GM18868 (cell line): ENCODE data around the gene PDE7B.

Source experiments
- ATAC-seq: cut with Tn5 transposase; IDR thresholded peaks from one replicate; pipeline ENCODE4 v1.9.1; 2021; ENCODE audit warnings: mild to moderate bottlenecking, moderate library complexity; ENCODE audit not compliant: unreplicated experiment

The PDE7B gene

DNA sequence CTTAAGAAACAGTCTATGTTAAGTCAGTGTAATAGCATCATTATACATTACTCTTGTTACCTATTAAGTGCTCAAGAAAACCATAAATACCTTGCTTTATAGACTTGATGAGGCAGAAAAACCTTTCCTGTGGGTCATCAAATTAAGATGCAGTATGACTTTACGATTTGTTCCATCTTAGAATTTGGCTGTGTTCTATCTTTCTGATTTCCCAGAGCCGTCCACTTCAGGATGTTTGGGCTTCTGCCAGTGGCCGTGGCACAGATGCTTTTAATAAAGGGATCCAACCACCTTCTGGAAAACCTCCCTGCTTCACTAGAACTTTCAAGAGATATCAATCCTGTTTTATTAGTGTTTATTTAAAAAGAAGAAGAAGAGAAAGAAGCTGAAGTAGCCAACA lies 71.2 kb downstream of the PDE7B start:
- no peak for ATAC-seq

- ATAC-seq: no peak
These were observed 81.2 kb downstream of the PDE7B start for GRCh38 chr6:135932651-135933050.

DNA sequence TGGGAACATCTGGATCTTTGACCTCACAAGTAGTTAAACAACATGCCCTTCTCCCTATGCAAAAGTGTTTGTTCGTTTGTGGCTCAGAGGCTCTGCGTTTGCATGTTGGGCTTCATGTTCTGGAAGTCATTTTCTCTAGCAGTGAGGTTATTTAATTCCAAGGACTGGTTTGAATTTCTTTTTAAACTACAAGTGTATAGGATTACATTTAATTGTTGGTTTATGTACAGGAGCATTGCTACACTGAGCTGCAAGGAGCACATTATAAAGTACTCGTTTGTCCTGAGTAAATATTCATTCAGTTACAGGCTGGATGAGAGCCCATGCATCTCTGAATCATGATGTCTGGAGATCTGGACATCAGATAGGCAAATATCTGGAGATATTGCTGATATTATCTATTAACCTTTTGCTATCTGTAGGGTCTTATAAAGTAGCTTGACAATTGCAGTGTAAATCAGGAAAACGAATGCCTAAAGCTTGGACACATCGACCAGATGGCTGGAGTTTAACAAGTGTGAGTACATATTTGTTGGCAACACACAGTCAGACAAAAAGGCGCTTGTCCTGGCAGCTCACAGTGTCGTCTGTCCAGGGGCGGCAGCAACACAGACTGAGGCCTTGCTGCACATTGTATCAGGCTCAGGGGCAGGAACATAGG lies 84.6 kb downstream of the PDE7B start:
- no peak for ATAC-seq

GRCh38 chr6:135936606-135937005 lies 85.1 kb downstream of the PDE7B start:
- no peak for ATAC-seq

GRCh38 chr6:135937106-135937505 lies 85.6 kb downstream of the PDE7B start:
- ATAC-seq: no peak

DNA sequence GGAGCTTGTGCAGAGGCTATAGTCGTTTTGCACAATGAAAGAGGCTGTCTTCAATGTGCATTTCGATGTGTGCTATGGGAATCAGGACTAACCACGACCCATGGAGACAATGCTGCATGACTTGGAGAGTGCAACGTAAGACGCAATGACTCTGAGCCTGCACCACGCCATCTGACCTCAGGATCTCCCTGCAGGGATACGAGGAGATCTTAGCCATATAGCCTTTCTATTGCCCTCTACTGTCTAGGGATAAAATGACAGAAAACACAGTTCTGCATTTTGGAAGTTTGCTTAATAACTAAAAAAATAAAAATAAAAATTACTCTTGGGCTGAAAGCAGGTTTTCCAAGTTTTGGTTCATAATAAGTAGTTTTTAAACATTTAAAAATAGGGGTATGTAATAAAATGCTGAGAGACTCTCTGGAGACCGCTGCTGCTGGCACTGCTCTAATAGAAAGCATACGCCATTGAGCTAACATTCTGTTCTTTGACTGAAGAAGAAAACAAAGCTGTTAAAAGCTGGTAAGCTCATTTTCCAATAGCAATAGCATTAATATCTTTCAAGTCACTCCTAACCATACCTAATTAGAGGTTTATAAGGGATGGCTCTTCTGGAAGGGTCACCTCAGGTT lies 87.2 kb downstream of the PDE7B start:
- ATAC-seq: no peak

DNA sequence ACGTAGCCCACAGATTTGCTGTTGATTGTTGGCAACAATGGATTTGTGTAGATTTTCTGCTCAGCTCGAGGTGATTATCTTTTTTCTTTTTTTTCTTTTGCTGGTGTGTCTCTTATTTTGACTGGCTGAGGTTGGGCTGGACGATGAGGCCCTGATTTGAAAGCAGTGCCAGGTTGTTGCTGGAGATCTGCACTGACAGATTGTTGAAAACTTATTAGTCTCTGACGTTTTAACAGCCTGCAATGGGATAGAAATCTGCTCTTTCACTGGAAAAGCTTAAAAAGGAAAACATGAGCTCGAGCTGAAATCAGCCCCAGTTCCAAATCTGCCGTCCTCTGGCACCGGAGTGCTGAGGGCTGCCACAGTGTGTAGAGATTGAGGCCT lies 87.7 kb downstream of the PDE7B start:
- no peak for ATAC-seq

DNA sequence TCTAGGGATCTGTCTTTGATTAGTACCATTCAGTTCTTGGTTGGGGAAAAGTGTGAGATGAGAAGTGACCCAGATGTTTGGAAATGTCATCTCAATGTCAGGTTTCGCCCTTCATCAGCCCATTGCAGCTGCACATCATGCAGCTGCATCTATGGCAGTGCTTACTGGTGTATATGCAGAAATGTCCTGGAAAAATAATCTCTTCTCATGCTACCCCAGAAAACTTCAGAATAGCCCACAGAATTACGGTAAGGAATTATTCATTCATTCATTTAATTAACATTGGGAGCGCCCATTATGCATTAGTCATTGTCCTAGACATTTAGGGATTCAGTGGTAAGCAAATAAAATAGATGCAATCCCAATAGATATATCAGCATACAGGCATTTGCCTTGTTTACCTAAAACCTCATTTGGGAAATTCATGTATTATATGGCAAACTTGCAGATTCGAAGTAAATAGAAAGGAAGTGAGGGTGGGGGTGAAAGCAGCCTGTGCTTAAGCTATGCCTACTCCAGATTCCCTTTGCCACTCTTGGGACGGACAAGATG lies 89.2 kb downstream of the PDE7B start:
- no peak for ATAC-seq

- no peak for ATAC-seq
These were observed 89.9 kb downstream of the PDE7B start for GRCh38 chr6:135941275-135942025.

- no peak for ATAC-seq
These were observed 92.6 kb downstream of the PDE7B start for GRCh38 chr6:135944120-135944519.

- no peak for ATAC-seq
These were observed 95.2 kb downstream of the PDE7B start for GRCh38 chr6:135946674-135947073.

DNA sequence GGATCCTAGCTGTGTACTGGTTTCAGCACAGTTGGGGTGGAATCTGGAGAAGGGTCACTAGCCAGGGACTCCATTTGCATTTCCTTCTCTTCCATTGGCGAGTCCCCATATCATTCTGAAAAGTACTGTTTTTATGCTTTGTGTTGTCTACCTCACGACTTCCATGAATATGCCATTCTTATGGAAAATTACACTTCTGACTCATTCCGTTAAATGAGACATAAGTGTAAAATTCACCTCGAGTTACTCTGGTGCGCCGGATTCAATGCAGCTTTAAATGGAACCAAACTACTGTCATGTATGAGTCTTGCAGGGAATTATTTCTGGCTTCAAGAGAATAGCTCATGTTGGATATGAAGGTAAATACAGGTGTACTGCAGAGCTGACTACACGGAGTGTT lies 99.2 kb downstream of the PDE7B start:
- ATAC-seq: no peak

GRCh38 chr6:135951169-135951568 lies 99.7 kb downstream of the PDE7B start:
- no peak for ATAC-seq

- ATAC-seq: no peak
These were observed 102.3 kb downstream of the PDE7B start for GRCh38 chr6:135953818-135954217.

DNA sequence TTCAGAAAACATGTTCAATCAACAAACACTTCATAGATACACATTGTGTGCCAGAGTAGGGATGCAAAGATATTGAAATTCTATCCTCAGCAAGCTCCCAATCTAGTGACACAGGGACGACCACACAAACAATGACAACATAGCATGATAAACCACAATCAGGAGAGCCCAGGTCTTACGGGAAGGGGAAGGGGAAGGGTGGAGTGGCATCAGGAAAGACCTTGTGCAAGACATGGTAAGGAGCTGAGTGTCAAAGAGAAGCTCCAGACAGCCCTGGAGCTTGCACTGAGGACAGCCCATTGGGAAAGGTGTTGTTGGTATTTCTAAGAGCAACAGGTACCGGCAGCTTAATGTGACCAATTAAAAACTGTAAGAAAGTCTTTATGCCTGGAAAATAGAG lies 103.6 kb downstream of the PDE7B start:
- ATAC-seq: no peak

- ATAC-seq: no peak
These were observed 111.2 kb downstream of the PDE7B start for GRCh38 chr6:135962731-135963130.

- no peak for ATAC-seq
These were observed 119.2 kb downstream of the PDE7B start for GRCh38 chr6:135970750-135971149.

DNA sequence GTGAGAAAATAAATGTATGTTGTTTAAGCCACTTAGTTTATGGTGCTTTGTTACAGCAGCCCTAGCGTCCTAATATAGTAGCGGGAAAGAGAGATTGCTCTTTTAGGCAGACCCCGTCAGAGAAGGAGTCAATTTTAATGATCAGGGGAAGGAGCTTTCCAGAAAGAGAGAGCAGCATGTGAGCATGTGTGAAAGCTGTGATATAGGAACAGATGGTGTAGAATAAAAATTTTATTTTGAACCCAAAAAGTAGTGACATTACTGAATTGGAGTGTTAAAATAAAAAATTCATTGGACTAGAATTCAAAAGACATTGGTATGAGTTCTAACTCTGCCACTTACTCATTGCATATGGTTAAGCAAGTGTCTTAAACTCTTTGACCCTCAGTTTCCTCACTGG lies 119.8 kb downstream of the PDE7B start:
- no peak for ATAC-seq

- no peak for ATAC-seq
These were observed 120.6 kb downstream of the PDE7B start for GRCh38 chr6:135972150-135972549.

- no peak for ATAC-seq
These were observed 121.1 kb downstream of the PDE7B start for GRCh38 chr6:135972586-135972985.

DNA sequence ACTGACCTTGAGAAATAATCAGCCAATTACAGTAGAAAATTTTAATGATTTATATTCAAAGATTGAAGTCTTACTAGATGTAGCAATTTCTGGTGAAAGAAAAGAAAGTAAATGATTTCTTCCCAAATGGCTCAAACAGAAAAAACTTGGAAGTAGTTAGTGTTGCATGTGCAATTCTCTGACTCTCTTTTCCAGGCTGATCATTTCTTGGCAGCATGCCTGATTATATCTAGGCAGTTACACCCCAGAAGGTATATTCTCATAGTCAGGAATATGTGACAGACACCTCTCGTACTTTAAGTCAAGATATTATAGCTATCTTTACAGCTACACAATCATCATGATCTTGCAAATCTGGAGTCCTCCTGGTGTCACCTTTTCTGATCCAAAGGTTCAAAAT lies 122.9 kb downstream of the PDE7B start:
- ATAC-seq: no peak

- no peak for ATAC-seq
These were observed 125.1 kb downstream of the PDE7B start for GRCh38 chr6:135976585-135976984.
